NCI-H1092 (cell line): Measurements from ENCODE around the gene NKX1-1.

Experiments used
- DNase-seq: peaks from one replicate; lab custom pipeline; 2025; lab: John Stamatoyannopoulos, UW

NKX1-1 gene

DNA sequence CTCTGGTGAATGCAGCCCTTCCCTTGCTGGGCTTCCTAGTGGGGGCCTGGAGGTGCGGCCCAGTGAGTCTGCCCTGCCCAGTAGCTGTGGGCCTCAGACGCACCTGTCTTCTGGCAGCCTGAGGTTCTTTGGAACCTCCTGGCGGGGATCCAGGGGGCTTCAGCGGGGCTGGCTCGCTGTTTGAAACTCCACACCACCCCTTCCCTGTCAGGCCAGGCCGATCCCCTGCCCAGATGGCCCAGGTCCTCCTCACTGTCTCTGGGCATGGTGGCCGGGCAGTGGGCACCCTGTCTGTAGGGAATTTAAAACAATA, 10.7 kb upstream of the NKX1-1 start:
- no peak for DNase-seq

DNA sequence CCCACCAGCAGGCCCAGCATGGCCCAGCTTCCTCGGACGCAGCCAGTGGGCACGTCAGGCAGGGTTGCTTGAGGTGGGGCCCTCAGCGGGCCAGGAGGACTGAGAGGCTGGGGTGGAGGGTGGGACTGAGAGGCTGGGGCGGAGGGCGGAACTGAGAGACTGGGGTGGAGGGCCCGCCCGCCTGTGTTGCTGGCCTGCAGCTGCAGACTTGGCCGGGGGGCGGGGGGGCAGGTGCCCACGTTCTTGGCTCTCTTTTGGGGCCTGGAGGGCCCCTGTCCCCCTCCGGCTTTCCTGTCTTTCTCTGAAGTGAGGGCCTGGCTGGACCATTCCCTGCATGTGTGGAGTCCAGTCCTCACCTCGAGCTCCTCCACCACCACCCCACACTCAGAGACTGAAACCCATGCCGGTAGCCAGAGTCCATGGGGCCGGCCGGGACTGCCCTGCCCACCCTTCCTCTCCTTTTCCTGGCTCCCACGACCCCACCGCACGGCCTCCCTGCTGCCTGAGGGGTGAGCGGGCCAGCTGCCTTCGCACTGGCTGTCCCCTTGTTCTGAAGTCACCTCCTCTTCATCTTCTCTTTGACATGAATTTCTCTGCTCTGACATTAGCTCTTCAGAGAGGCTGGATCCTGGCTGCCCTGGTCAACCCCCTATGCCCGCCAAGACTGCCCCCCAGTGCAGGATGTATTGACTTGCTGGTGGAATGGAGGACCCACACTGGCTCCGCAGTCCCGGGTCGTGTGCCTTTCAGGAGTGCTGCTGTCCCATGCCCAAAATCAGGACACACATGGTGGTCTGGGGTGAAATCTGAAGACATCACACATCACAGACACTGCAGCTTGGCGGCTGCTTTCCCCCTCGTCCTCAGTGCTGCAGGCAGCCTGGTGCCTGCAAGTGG, 10.1 kb upstream of the NKX1-1 start:
- no peak for DNase-seq

DNA sequence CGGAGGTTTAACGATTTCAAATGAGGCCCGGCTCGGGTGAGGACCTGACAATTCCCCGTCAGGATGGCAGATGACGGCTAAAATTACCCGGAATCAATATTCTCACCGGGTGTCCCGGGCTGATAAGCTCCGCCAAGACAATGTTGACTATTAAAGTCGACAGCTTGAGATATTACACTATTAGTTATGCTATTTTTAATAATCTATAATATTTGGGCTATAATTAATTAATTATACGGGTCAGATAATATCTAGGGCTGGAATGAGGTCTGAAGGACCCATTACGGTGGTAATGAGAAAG, 9.4 kb upstream of the NKX1-1 start:
- DNase-seq, result no peak

GRCh38 chr4:1414831-1415680, 8.8 kb upstream of the NKX1-1 start:
- no peak for DNase-seq

DNA sequence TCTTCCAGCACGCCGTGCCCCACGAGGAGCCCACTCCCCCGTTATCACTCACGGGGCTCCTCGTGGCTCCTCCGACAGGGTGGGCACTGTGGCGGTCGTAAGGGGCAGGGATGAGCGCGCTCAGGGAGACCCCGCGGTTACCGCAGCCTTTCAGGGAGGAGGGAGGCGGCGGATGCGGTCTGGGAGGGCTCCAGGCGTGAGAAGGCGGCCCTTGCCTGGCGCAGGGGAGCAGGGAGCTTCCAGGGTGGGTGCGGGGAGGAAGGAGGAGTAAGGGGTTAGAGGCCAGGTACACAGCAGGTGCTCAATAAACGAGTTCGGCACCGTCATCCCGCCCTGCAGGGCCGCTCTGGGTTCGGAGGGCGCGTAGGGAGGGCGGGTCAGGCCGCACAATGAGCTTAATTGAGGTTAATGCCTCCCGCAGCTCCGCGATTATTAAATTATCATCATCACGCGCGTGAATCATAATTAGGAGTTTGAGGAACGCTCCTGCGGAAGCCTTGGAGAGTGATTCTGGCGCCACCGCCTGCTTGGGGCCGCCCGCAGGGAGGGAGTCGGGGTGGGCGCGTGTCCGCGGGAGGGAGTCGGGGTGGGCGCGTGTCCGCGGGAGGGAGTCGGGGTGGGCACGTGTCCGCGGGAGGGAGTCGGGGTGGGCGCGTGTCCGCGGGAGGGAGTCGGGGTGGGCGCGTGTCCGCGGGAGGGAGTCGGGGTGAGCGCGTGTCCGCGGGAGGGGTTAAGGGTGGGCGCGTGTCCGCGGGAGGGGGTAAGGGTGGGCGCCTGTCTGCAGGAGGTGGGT, 7.6 kb upstream of the NKX1-1 start:
- DNase-seq, result no peak

DNA sequence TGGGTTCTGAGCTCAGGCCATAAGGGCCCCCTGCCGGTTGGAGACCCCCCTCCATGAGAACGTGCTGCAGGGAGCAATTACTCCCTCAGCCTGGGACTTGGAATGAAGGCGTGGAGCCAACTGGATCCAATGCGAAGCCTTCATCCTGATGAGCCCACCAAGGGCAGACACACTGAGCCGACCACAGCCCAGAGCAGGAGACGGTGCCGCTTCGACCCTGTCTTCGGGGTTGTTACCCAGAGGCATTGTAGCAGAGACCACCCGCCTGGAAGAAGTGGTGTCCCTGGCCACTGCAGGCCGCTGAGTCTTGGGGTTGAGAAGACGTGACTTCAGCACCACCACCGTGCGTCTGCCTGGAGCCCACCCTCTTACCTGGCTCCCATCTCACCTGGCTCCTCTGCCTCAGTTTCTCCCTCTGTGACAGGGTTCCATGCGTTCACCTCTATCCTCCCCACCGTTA, 7.0 kb upstream of the NKX1-1 start:
- no peak for DNase-seq

GRCh38 chr4:1412376-1413203, 6.3 kb upstream of the NKX1-1 start:
- DNase-seq, result no peak

GRCh38 chr4:1411436-1412375, 5.5 kb upstream of the NKX1-1 start:
- no peak for DNase-seq

DNA sequence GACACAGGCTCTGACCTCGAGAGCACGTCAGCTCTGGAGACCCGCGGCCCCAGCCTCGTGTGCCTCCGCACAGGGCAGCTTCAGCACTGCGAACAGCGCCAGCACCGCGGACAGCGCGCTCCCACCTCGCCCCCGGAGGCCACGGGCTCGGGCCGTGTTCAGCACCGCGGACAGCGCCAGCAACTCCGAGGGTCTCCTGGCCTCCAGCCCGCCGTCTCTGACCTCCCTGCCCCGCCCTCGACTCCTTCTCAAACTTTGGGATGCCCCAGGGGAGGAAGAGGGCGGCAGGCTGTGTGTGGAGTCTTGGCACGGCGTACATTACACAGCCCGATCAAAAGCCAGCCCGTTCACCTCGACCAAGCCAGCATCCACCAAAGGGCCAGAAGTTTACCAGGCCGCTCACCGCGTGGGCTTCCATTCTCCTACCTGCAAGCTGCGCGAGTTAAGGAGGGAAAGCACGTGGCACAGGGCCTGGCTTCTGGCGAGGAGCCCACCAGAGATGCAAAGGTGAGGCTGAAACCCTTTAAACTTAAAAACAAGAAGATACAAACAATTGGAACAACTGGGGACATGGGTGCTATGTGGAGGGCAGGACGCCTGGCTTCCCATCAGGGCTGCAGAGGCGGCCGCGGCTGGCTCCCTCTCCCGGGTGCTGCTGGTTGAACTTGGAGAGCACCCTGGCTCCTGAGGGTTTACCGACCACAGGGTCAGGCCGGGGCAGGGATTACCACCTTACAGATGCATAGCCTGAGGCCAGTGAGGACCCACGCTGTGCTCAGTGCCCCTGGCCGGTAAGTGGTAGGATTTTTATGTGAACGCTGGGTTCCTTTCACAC, 4.5 kb upstream of the NKX1-1 start:
- no peak for DNase-seq

GRCh38 chr4:1409491-1410425, 3.5 kb upstream of the NKX1-1 start:
- no peak for DNase-seq

GRCh38 chr4:1409079-1409478, 2.8 kb upstream of the NKX1-1 start:
- DNase-seq, result no peak

DNA sequence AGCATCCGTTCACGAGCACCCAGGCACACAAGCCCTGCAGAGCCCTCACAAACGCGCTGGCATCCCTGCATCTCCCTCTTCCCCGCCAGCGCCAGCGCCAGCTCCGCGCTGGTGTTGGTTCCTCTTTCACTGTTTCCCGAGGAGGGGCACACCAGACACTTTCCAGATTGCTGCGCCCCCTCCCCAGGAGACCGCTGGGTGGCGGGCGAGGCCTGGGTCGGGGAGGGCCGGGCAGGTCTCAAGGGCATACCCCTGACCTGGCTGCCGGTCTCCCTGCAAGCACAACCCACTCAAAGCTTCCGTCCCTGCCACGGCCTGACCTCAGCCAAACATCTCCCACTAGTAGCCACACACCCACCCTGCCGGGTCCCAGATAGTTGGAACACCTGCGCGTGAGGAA, 2.2 kb upstream of the NKX1-1 start:
- DNase-seq, result no peak

- DNase-seq, result no peak
Measured at GRCh38 chr4:1407657-1408333, 1.6 kb upstream of the NKX1-1 start.

DNA sequence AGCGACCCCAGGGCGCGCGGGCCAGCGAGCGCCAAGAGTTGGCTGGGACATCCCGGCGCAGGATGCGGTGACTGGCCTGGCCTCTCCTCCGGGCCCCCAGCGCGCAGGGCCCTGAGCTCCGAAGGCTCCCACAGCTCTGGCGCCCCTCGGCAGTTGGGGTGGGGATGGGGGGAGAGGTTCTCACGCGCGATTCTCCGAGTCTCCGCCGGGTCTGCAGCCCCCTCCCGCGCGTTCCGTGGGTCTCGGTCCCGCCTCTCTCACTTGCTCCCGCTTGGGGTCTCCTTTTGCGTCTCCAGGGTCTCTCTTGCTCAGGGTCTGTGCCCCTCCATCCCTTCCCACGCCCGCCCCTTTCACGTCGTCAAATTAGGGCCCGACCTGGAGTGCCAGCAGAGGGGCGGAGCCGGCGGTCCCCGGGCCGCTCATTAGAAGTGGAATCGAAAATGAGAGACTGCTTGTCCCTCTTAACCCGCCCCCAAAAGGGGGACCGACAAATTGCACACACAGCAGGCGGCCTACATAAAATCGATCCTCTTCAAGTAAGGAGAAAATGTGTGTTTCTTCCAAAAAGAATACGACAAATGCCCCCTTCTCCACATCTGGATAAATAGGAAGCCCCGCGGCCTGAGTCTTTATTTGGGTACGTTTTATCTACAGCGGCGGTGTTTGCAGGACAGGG, 877 bp upstream of the NKX1-1 start:
- DNase-seq, result no peak

DNA sequence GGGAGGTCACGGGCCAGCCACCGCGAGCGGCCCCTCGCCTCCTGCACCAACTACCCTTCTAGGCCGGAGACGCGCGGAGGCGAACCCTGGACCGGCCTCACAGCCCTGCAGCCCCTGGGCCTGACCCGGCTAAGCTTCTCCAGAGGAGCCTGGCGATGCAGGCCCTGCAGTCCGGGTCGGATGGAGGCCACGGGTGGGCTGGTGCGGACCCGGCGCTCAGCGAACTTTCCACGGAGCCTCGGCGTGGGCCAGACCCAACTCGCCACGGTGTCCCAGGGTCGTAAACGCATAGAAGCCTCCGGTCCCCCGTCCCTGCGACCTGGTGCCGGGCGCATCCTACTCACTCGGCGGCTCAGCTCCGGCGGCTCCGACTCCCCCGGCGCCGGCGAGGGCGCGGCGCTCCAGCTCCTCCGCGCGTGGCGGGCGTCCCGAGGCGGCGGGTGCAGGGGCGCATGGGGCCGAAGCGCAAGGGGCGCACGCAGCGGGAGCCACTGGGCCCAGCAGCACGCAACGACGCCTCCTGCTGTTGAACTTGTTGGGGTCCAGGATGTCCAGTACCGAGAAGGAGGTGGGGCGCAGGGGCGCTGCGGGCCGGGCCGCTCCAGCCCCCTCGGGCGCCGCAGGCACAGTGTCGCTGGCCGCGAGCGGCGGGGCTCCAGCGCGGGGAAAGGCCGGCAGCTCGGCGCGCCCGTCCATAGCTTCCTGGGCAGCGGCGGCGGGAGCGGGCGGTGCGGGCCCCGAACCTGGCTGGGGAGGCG, 427 bp downstream of the NKX1-1 start:
- DNase-seq, result no peak

GRCh38 chr4:1405254-1405635, 997 bp downstream of the NKX1-1 start:
- DNase-seq, result no peak
